GM03348 (cell line): Measurements from ENCODE around the gene RASSF4.
"Not testable (repeated sequence)": the region's sequence is repeated elsewhere in the genome, so short reads cannot be mapped to it uniquely, and the experiment has no call there.

Source experiments
- DNase-seq: peaks from one replicate; pipeline ENCODE4 v3.0.0; 2012; ENCODE audit warnings: low spot score

The RASSF4 gene

DNA sequence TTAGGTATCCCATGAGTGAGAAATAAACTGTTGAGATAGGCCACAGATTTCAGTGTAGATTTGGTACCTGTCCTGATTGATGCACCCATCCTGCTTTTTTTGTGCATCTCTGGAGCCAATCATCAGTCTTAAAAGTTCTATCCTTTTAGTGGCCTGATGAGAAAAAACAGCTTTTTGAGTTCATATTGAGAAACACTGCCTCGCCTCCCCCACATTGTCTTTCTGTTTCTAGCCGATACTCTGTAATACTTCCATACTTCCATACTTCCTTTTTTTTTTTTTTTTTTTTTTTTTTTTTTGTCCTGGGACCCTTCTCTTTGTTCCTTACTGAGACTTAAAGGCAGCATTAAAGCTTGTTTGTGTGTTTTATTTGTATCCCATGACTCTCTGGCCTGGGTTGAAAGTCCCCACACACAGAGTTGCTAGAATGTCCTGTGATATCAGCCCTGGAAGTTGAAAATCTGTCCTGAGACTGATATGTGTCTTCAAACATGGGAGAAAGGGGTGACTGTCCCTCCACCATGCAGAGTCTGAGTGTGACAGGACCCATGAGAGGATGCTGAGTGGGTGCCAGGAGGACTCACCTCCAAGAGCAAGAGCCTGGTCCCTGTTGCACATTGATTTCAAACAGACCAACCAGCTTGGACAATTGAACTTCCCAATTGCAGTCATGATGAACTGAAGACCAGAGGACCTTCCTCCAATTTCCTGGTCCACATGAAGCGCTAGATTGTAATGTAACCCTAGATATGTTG, 46.9 kb downstream of the RASSF4 start:
- DNase-seq, result no peak

- DNase-seq, result peak; percentile 74
Measured at GRCh38 chr10:45008524-45009161, 49.0 kb downstream of the RASSF4 start.

GRCh38 chr10:45014557-45014956, 55.0 kb downstream of the RASSF4 start:
- not testable (repeated sequence) for DNase-seq

DNA sequence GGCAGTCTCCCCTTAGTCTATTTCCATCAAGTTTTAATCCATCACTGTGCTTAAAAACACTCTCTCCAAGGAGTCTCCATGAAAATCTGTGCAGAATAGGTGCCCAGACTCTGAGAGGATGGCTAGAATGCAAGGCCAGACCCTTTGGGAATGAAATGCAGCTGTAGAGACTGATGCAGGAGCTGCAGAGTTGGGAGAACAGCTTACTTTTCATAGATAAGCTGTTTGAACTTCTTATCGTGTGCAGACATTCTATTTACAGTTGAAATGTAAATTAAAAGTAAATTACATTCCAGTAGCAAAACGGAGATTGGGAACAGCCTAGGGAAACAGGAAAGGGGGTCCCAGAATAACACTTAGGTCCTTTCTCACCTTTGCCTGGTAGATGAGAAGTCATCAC, 56.0 kb downstream of the RASSF4 start:
- DNase-seq, result no peak

DNA sequence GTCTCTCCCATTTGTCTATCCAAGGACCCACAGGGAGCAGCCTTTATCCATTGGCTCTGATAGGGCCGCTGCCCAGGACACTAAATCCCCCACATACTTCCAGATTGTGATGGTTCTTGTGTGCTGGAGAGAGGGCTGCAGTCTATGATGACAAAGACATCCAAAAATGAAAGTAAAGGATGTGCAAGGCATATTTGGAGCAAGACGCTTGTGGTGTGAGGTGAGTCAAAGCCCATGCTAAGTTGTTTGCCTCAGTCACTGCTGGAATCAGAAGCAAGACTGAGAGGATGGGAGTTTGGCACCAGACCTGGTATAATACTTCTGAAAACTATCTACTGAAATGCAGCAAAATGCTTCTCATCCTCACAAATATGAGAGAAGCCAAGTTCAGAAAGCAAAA, 63.8 kb downstream of the RASSF4 start:
- peak; percentile 7 for DNase-seq

GRCh38 chr10:45034301-45034700, 74.7 kb downstream of the RASSF4 start:
- no peak for DNase-seq

DNA sequence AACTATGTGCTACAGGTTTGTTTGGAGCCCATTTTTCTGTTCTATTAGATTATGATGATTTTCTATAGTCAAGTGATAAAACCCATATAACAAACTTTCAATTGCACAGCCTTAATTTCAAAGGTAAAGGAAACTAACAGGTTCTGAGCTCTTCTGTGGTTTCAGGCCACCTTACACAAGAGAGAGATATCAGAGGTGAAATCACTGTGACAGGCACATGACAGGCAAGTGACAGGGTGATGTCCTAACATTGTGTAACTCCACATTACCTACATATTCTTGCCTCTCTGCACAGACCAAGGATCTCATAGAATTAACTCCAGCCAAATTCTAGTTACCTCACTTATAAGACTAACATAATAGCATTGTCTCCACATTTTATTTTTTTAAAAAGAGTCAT, 76.1 kb downstream of the RASSF4 start:
- no peak for DNase-seq

- no peak for DNase-seq
Measured at GRCh38 chr10:45040921-45041542, 81.4 kb downstream of the RASSF4 start.

DNA sequence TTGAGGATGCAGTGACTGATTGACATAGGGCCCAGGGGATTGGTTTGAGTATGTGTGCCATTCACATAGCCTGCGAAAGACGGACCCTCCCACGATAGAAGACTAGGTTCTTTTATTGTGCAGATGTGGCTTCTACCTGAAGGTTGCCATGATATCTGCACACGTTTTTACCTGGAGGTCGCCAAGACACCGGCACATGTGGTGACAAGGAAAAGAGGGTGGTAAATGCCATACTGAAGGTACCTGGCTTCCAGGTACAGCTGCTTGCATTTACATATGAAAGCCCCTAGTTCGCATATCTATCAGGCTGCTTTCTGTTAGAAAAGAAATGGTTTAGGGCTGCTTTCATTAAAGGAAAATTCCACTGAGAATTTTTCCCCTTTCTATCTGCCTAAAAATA, 84.7 kb downstream of the RASSF4 start:
- DNase-seq, result no peak
